GOT3 (cell line): ENCODE measurements around the gene SPTBN4.

Experiments
- DNase-seq: peaks from one replicate; lab custom pipeline; 2025; ENCODE audit warnings: mixed read lengths; lab: John Stamatoyannopoulos, UW

The SPTBN4 gene

GRCh38 chr19:40565910-40566495 lies 99.2 kb downstream of the SPTBN4 start:
- no peak for DNase-seq

GRCh38 chr19:40567040-40567749 lies 100.4 kb downstream of the SPTBN4 start:
- no peak for DNase-seq

- no peak for DNase-seq
These were observed 101.1 kb downstream of the SPTBN4 start for GRCh38 chr19:40567750-40568494.

GRCh38 chr19:40570313-40571004 lies 103.7 kb downstream of the SPTBN4 start:
- DNase-seq: peak; percentile 92

GRCh38 chr19:40571005-40571318 lies 104.2 kb downstream of the SPTBN4 start:
- DNase-seq: no peak

- no peak for DNase-seq
These were observed 105.2 kb downstream of the SPTBN4 start for GRCh38 chr19:40571831-40572495.

- DNase-seq: no peak
These were observed 108.5 kb downstream of the SPTBN4 start for GRCh38 chr19:40575326-40575725.

- DNase-seq: no peak
These were observed 109.4 kb downstream of the SPTBN4 start for GRCh38 chr19:40576151-40576584.

- peak; percentile 78 for DNase-seq
These were observed 110.0 kb downstream of the SPTBN4 start, which contains the start of gene SHKBP1 for GRCh38 chr19:40576585-40577451. TSS of gene SHKBP1 (plus strand) at chr19:40576873. CDS start at chr19:40576900, 27 bp downstream.

GRCh38 chr19:40578442-40578908 lies 111.7 kb downstream of the SPTBN4 start:
- DNase-seq: no peak

- DNase-seq: no peak
These were observed 113.8 kb downstream of the SPTBN4 start for GRCh38 chr19:40580619-40581018.

- no peak for DNase-seq
These were observed 114.7 kb downstream of the SPTBN4 start for GRCh38 chr19:40581531-40581930.

- DNase-seq: no peak
These were observed 115.7 kb downstream of the SPTBN4 start for GRCh38 chr19:40582467-40582866.

- DNase-seq: no peak
These were observed 116.5 kb downstream of the SPTBN4 start for GRCh38 chr19:40583283-40583682.

GRCh38 chr19:40584007-40584406 lies 117.2 kb downstream of the SPTBN4 start:
- DNase-seq: no peak

- no peak for DNase-seq
These were observed 118.6 kb downstream of the SPTBN4 start for GRCh38 chr19:40585241-40585981.

- DNase-seq: no peak
These were observed 119.2 kb downstream of the SPTBN4 start for GRCh38 chr19:40585982-40586422.

GRCh38 chr19:40586611-40587010 lies 119.8 kb downstream of the SPTBN4 start:
- DNase-seq: no peak

- DNase-seq: no peak
These were observed 121.5 kb downstream of the SPTBN4 start for GRCh38 chr19:40588110-40588854.
